Hematopoietic multipotent progenitor cell treated with erythropoietin and hydrocortisone succinate and interleukin-3 and kit ligand, for 17 days (in vitro differentiated cells): ENCODE measurements around the gene ACTL7A.
"Not testable (repeated sequence)": the region's sequence is repeated elsewhere in the genome, so short reads cannot be mapped to it uniquely, and the experiment has no call there.

ENCODE experiments used
- DNase-seq: peaks from one replicate; pipeline ENCODE4 v3.0.0-alpha.2; 2015; ENCODE audit warnings: low spot score

Gene ACTL7A, protein sequence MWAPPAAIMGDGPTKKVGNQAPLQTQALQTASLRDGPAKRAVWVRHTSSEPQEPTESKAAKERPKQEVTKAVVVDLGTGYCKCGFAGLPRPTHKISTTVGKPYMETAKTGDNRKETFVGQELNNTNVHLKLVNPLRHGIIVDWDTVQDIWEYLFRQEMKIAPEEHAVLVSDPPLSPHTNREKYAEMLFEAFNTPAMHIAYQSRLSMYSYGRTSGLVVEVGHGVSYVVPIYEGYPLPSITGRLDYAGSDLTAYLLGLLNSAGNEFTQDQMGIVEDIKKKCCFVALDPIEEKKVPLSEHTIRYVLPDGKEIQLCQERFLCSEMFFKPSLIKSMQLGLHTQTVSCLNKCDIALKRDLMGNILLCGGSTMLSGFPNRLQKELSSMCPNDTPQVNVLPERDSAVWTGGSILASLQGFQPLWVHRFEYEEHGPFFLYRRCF

DNA sequence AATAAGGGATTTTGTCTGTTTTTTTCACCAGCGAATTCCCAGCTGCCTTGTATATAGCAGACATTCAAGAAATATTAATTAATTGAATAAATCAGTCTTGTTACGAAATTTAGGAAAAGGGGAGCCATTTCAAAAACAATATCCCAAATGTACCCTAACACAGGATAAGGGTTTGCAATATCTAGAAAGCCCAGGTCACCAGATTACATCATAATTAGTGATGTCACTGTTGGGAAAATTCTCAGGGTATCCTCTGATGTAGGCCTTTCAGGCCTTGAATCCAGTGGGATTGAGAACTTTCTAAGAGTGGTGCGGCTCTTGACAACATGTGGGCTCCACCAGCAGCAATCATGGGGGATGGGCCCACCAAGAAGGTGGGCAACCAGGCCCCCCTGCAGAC is at the start of gene ACTL7A:
ACTL7A (plus strand) TSS at position 270 of the 400 bp plus-strand sequence; CDS start at position 327, 57 bp downstream.
- DNase-seq, result no peak

DNA sequence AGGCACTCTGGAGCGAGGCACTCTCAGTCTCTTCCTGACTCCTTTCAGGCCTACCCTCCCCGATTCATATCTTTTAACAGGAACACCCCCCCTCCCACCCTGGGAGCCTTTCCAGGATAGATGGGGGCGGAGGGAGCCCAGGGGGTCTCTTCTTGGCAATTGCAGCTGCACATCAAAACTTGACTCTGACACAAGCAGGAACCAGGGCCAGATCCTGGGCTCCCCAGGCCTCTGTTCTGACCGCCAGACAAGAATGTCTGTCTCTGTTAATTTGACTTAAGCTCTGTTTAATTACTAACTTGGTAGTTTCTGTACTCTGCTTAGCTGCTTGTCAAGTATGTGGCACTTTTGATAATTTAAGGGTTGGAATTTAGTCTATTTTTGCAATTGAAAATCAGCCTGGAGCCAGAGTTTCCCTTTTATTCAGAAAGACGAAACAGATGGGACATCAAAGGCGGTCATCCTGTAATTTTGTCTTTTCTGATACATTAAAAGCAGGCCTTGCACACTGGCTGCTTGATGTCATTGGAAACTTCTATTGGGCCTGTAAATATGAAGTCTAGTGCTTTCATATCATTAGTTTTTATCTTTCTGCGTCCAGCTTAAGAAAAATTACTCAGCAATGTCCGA is 49.6 kb upstream of the ACTL7A start:
- DNase-seq, result no peak

- DNase-seq, result no peak
Measured at GRCh38 chr9:108813951-108814601, 48.0 kb upstream of the ACTL7A start.

DNA sequence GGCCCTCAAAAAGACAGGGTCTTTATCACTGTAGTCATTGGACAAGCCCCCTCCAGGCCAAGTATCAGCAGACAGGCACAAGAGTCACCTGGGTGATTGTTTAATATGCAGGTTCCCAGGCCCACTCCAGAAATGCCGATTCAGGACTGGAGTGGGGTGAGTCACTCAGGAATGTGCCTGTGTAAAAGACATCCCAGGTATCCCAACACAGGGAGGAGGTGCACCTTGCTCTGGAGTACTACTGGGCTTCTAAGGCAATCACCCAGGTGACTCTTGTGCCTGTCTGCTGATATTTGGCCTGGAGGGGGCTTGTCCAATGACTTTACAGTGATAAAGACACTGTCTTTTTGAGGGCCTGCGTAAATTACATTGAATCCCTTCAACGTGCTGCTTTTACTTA is 46.9 kb upstream of the ACTL7A start:
- DNase-seq, result no peak

DNA sequence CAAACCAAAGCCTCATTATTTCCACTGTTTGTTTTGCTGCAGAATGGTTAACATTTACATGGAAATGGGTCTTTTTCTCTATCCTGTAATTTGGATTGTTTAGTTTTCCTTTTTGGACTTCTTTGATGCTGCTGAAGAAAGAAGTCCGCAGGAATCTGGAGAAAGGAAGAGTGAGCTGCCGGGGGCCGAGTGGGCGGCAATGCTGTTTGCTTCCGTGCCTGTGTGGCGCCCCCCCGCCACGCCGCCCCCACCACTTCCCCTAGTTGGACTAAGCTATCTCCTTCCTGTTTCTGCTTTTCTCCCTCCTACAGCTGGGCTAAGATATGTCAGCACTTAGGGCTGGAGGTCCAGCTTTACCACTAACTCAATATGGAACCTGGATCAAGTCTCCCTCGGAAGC is 46.0 kb upstream of the ACTL7A start:
- DNase-seq, result no peak

DNA sequence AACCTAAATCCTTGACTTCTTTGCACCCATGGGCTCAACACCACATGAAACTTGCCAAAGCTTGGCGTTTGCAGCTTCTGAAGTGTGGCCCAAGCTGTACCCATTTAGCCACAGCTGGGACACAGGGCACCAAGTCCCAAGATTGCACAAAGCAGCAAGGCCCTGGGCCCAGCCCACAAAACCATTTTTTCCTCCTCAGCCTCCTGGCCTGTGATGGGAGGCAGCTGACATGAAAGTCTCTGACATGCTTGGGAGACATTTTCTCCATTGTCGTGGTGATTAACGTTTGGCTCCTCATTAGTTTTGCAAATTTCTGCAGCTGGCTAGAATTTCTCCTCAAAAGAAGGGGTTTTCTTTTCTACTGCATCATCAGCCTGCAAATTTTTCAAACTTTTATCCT is 38.2 kb upstream of the ACTL7A start:
- no peak for DNase-seq

DNA sequence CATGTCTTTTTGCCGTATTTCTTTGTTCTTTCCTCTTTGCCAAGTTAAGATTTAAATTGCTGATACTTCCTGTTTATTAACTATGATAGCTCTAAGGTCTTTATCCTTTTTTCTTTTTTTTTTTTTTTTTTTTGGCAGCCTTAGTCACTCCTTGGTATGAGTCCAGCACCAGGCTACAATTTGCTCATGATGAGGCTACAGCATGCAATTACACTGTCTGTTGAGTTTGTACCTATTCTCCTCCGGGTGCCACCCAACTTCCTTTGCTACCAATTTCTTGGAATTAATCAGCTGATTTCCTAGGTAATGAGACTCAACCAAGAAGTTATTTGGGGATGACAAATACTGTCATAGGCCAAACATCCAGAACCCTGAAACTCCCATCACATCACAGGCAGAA is 31.8 kb upstream of the ACTL7A start:
- DNase-seq, result no peak

- DNase-seq, result no peak
Measured at GRCh38 chr9:108831496-108832178, 30.4 kb upstream of the ACTL7A start.

DNA sequence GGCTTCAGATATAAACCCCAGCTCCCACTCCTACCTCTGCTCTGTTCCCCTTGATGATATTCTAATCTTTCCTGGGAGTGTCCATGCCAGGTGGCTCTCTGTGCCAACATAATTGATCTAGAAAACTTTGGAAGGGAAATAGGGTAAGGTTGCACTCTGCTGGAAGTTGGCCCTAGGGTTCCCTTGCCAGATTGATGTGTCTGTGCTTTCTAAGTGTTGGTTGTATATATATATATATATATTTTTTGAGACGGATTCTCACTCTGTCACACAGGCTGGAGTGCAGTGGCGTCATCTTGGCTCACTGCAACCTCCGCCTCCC is 29.9 kb upstream of the ACTL7A start:
- DNase-seq, result no peak

- DNase-seq, result no peak
Measured at GRCh38 chr9:108834959-108835665, 27.0 kb upstream of the ACTL7A start.

DNA sequence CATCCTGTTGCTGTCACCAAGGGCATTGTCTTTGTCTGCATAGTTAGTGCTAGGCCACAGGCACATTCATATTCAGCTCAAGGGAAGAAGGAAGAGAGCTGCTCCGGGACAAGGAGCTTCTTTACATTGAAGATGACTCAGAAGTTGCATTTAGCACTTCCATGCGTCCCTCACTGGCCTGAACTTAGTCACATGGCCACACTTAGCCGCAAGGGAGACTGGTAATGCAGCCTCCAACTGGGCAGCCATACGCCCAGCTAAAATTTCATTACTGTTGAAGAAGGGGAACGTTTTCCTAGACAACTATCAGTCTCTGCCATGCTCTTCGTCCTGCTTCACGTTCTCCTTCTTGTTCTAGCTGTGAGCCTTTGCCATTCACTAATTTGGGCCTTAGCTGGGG is 26.2 kb upstream of the ACTL7A start:
- DNase-seq, result no peak

DNA sequence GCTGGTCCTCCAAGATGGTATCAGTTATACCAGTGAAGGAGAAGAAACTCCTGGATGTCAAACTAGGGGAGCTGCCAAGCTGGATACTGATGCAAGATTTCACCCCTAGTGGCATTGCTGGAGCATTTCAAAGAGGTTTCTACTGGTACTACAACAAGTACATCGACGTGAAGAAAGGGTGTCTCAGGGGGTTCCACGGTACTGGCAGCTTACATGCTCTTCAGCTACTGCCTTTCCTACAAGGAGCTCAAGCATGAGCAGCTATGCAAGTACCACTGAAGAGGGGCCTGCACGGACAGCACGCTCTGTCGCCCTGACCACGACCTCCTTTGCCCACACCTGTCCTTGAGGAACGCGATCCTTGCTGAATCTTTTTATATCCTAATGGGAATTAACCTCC is 25.7 kb upstream of the ACTL7A start:
- no peak for DNase-seq

DNA sequence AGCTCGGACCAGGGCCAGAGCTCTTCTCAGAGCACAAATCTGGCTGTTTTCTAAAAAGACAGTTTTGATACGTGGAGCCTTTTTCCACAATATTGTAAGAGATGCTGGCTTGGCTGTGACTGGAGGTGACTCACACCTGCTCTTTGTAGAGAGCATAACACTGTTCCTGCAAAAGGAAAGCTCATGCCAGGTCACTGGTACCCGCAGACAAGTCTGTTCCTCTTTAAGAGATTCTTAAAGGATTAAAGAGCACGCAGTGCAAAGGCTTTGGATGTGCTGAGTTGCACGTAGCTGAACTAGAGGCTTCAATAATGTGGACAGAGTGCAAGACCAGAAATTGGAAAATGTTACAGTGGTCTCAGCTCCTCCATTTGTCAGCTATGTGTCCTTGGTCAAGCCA is 25.3 kb upstream of the ACTL7A start:
- DNase-seq, result no peak

DNA sequence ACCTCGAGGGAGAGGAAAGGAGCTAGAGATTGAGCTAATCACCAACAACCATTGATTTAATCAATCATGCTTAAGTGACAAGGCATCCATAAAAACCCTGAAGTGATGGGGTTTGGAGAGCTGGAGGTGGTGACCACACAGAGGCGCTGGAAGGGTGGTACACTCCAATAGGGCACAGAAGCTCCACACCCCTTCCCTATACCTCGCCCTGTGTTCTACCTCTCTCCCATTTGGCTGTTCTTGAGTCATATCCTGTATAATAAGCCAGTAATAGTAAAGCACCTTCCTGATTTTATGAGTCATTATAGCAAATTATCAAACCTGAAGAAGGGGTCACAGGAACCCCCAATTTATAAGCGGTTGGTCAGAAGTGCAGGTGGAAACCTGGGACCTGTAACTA is 24.5 kb upstream of the ACTL7A start:
- no peak for DNase-seq

GRCh38 chr9:108838017-108838416 is 24.0 kb upstream of the ACTL7A start:
- no peak for DNase-seq

GRCh38 chr9:108839561-108839960 is 22.5 kb upstream of the ACTL7A start:
- not testable (repeated sequence) for DNase-seq

DNA sequence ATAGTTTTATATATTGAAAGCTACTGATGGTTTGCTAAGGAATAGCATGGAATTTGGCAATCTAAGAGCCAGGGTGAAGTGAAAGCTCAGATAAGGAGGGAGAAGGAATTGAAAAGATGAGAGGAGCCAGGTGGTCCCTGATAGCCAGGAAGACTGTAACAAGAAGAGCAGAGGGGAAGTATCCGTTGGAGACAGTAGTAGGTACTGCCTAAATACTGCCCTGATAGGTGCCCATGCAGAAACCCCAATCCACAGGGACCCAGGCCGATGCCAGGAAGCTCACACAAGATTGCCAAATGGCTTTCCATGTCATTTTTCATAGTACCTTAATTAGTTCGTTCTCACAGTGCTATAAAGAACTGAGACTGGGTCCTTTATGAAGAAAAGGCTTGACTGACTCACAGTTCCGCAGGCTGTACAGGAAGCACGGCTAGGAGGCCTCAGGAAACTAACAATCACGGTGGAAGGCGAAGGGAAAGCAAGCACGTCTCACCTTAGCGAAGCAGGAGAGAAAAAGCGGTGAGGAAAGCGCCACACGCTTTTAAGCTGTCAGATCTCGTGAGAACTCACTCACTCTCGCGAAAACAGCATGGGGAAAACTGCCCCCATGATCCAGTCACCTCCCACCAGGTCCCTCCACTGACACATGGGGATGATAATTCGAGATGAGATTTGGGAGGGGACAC is 19.3 kb upstream of the ACTL7A start:
- DNase-seq, result no peak

DNA sequence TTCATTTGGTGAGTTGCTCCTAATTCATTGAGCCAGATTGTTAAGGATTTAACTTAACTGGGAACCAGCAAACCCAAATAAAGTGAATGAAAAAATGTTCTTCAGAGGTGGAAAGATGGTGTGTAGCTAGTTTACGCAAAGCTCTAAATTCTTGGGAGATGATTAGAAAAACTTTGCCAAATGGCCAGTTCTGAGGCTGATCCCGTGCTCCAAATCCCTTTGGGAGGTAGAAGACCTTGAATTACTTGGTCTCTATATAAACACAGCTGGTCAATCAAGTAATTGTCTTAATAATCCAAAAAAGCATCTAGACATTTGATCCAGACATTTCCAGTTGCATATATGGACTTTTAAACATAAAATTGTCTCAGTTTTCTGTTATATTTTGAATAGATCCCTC is 17.7 kb upstream of the ACTL7A start:
- no peak for DNase-seq

- DNase-seq, result no peak
Measured at GRCh38 chr9:108844856-108845255, 17.2 kb upstream of the ACTL7A start.

DNA sequence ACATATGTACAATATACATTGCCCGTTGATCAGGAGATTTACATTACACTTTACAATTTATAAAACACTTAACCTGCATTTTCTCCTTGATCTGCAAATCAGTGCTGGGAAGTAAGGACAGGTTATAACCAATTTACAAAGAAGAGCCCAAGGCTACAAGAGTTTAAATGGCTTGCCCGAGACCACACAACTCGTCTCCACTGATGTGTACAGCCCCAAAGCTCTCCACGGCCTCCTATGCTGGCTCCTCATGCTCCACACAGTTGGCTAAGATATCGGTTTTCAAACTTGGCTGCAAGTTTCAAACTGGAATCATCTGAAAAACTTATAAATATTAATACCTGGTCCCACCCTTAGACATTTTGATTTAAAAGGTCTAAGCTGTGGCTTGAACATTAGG is 16.6 kb upstream of the ACTL7A start:
- no peak for DNase-seq

GRCh38 chr9:108845947-108846346 is 16.1 kb upstream of the ACTL7A start:
- no peak for DNase-seq

GRCh38 chr9:108848296-108848695 is 13.8 kb upstream of the ACTL7A start:
- DNase-seq, result not testable (repeated sequence)
